ENCODE measurements around the gene MOB1A.

DNA sequence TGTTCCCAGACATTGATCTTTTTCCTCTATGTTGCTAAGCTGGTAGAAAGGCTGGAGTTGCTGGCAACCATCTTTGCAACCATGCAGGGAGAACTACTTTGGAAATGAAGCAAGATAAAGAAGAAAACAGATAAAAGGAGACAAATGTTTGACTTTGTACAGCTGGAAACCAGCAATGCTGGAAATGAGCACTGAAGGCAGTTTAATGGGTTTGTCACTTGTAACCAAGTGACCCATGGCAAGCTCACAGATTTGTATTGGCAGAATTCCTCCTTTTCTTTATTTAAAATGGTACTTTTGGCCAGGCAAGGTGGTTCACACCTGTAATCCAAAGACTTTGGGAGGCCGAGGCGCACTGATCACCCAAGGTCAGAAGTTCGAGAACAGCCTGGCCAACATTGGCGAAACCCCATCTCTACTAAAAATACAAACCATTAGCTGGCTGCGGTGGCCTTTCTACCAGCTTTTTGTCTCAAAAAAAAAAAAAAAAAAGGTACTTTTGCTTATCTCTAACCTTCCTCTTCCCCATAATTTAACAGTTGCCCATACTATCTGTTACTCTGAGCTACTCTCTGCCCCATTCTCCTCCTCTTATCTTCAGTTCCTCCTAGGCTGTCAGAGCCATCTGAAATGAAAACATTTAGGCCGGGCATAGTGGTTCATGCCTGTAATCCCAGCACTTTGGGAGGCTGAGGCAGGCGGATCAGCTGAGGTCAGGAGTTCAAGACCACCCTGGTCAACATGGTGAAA is 28.9 kb downstream of the MOB1A start:
- TF ChIP-seq, protein P1, sequence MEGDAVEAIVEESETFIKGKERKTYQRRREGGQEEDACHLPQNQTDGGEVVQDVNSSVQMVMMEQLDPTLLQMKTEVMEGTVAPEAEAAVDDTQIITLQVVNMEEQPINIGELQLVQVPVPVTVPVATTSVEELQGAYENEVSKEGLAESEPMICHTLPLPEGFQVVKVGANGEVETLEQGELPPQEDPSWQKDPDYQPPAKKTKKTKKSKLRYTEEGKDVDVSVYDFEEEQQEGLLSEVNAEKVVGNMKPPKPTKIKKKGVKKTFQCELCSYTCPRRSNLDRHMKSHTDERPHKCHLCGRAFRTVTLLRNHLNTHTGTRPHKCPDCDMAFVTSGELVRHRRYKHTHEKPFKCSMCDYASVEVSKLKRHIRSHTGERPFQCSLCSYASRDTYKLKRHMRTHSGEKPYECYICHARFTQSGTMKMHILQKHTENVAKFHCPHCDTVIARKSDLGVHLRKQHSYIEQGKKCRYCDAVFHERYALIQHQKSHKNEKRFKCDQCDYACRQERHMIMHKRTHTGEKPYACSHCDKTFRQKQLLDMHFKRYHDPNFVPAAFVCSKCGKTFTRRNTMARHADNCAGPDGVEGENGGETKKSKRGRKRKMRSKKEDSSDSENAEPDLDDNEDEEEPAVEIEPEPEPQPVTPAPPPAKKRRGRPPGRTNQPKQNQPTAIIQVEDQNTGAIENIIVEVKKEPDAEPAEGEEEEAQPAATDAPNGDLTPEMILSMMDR (IDR thresholded peaks at IDR 0.05 in 2 of 3, conservative IDR thresholded peaks at IDR 0.05 in 1 of 3; ENCODE audit: control insufficient read depth in 2 of 3, extremely low read depth in 1 of 3, insufficient read depth in 1 of 3, low read depth in 3 of 3, low read length in 3 of 3): no peak
- TF ChIP-seq EZH2 (IDR thresholded peaks at IDR 0.05; ENCODE audit: borderline replicate concordance, control insufficient read depth, low read depth, low read length) (no peak), CBX5 (IDR thresholded peaks at IDR 0.05; ENCODE audit: low read depth) (no peak), BHLHE40 (IDR thresholded peaks at IDR 0.05; ENCODE audit: borderline replicate concordance in 1 of 2, low read depth in 2 of 2, low read length in 1 of 2) (no peak)
- TF ChIP-seq, protein P2, sequence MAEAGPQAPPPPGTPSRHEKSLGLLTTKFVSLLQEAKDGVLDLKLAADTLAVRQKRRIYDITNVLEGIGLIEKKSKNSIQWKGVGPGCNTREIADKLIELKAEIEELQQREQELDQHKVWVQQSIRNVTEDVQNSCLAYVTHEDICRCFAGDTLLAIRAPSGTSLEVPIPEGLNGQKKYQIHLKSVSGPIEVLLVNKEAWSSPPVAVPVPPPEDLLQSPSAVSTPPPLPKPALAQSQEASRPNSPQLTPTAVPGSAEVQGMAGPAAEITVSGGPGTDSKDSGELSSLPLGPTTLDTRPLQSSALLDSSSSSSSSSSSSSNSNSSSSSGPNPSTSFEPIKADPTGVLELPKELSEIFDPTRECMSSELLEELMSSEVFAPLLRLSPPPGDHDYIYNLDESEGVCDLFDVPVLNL (IDR thresholded peaks at IDR 0.05; ENCODE audit: low read depth, low read length): no peak

All from GM12878 (cell line).